T-helper 17 cell (primary cell): ENCODE data around the gene NDUFA11. TPM values are rescaled to one million over a fixed set of nuclear protein-coding genes. Genes with fewer than 3 reads are reported as not detected.

Source experiments
- total RNA-seq, 4 donors: library from RNA in 2 of 4; stranded (reverse) in 2 of 4; gene quantifications; one replicate each; pipeline ENCODE4 v1.2.3 and lab custom pipeline; 2022 to 2026

Gene NDUFA11
- total RNA-seq, 2 donors from 2014 or later = 102 to 108 TPM

Other genes with a start within 250 kb of the NDUFA11 start
- gene MICOS13, start 223.3 kb downstream of the NDUFA11 start, total RNA-seq = 10 to 100 TPM; 26.9 to 27.9 TPM
- 1 to 10 TPM; 1.4 to 3.1 TPM for gene HSD11B1L, start 222.8 kb downstream of the NDUFA11 start, total RNA-seq
- gene RPL36, start 213.5 kb downstream of the NDUFA11 start, total RNA-seq = 1,000 to 10,000 TPM in 1 of 2 donors, 100 to 1,000 TPM in 1; 811 to 1,376 TPM
- 10 to 100 TPM; 61.0 to 65.2 TPM for gene LONP1, start 183.6 kb downstream of the NDUFA11 start, total RNA-seq
- not detected for gene CATSPERD, start 183.2 kb downstream of the NDUFA11 start, total RNA-seq
- 1 to 10 TPM; 3.8 to 3.9 TPM for gene PRR22, start 119.0 kb downstream of the NDUFA11 start, total RNA-seq
- 100 to 1,000 TPM; 128 to 131 TPM for gene DUS3L, start 112.6 kb downstream of the NDUFA11 start, total RNA-seq
- under 1 TPM; 0.35 to 0.39 TPM for gene NRTN, start 98.7 kb downstream of the NDUFA11 start, total RNA-seq
- gene FUT6, start 64.1 kb downstream of the NDUFA11 start, total RNA-seq = not detected
- gene FUT3, start 52.3 kb downstream of the NDUFA11 start, total RNA-seq = under 1 TPM in 1 of 2 donors, not detected in 1; 0.50 TPM
- gene FUT5, start 33.2 kb downstream of the NDUFA11 start, total RNA-seq = 1 to 10 TPM; 2.2 to 3.7 TPM
- 10 to 100 TPM; 24.6 TPM for gene VMAC, start 1.1 kb upstream of the NDUFA11 start, total RNA-seq
- 10 to 100 TPM; 41.0 to 47.1 TPM for gene CAPS, start 10.5 kb upstream of the NDUFA11 start, total RNA-seq
- 10 to 100 TPM; 76.8 to 86.9 TPM for gene RANBP3, start 74.3 kb upstream of the NDUFA11 start, total RNA-seq
- gene RFX2, start 206.7 kb upstream of the NDUFA11 start, total RNA-seq = 10 to 100 TPM in 1 of 2 donors, 1 to 10 TPM in 1; 9.0 to 23.3 TPM
- gene ACSBG2, start 231.9 kb upstream of the NDUFA11 start, total RNA-seq = not detected